HepG2 (cell line): Measurements from ENCODE around the gene MARS2. TPM values are rescaled to one million over a fixed set of nuclear protein-coding genes. Genes with fewer than 3 reads are reported as not detected.

Experiments
- ATAC-seq: fragments of 200-7000 bp; cut with Tn5 transposase; 3 replicates; pipeline ENCODE4 v1.9.1; 2020; ENCODE audit warnings: mild to moderate bottlenecking, moderate library complexity
- BruUV-seq: library from RNA; stranded (reverse); fragments of 400-500 nt; replicated peaks from 2 replicates; lab custom pipeline; 2021; lab: Mats Ljungman, UMichigan
- CTCF ChIA-PET: fragments of 300-600 bp; formaldehyde crosslinking; extraction: SDS; loops from one replicate; lab custom pipeline; 2021; ENCODE audit warnings: low total read pairs, inconsistent platforms, low intra/inter-chr PET ratio; lab: Yijun Ruan, JAX
- POLR2A ChIA-PET: fragments of 350-600 bp; sonication (Branson Sonifier 250); formaldehyde crosslinking; loops from one replicate; lab custom pipeline; 2020; ENCODE audit warnings: antibody characterized with exemption, inconsistent platforms; lab: Yijun Ruan, JAX
- DNase-seq: peaks from one replicate; pipeline ENCODE4 v3.0.0-alpha.2; 2015; ENCODE audit warnings: low spot score
- FAIRE-seq: peaks from 3 replicates; lab custom pipeline; 2011; peaks lifted over from hg19 to GRCh38; lab: Jason Lieb, UNC
- H2AFZ ChIP-seq: one replicate; pipeline ENCODE4 v1.6.1; 2011; ENCODE audit warnings: low read length, inconsistent platforms
- H3K27ac ChIP-seq: fragments of 300-600 bp; 3 replicates; pipeline ENCODE4 v1.8.0; 2011; ENCODE audit warnings: mixed run types, mild to moderate bottlenecking, mixed read lengths, low read length, inconsistent platforms; ENCODE audit not compliant: insufficient read depth; ENCODE audit errors: extremely low read length
- H3K27me3 ChIP-seq, 2 experiments: fragments of 200-600 bp in 1 of 2; 2 replicates in 1 of 2; 3 replicates in 1 of 2; pipeline versions ENCODE4 v1.6.0 to v1.8.0; 2011; ENCODE audit warnings: low read length in 2 of 2, mild to moderate bottlenecking in 2 of 2, moderate library complexity in 2 of 2, inconsistent platforms in 1 of 2; ENCODE audit not compliant: insufficient read depth in 2 of 2, control insufficient read depth in 1 of 2
- H3K36me3 ChIP-seq, 2 experiments: fragments of 200-600 bp in 1 of 2; replicated peaks in 1 of 2; 2 replicates in 1 of 2; 3 replicates in 1 of 2; pipeline versions ENCODE4 v1.5.1 to v1.8.0; 2011; ENCODE audit warnings: low read length in 2 of 2, inconsistent platforms in 1 of 2; ENCODE audit not compliant: insufficient read depth in 2 of 2, control insufficient read depth in 1 of 2
- H3K4me1 ChIP-seq: 2 replicates; pipeline ENCODE4 v1.5.1; 2012; ENCODE audit warnings: low read length, inconsistent platforms; ENCODE audit not compliant: insufficient read depth
- H3K4me2 ChIP-seq: 2 replicates; pipeline ENCODE4 v1.6.0; 2011; ENCODE audit warnings: low read depth, low read length, inconsistent platforms
- H3K4me3 ChIP-seq, 3 experiments: fragments of 200-600 bp in 1 of 3; sonication (generic), shearing (Covaris generic) in 1 of 3; replicated peaks in 1 of 3; 2 replicates each; pipeline ENCODE4 v1.5.1; 2011 to 2016; ENCODE audit warnings: low read length in 3 of 3, inconsistent platforms in 2 of 3, low read depth in 2 of 3, mild to moderate bottlenecking in 2 of 3, control low read depth in 1 of 3, mixed read lengths in 1 of 3; ENCODE audit not compliant: insufficient read depth in 1 of 3
- H3K79me2 ChIP-seq: one replicate; pipeline ENCODE4 v1.6.1; 2011; ENCODE audit warnings: low read length, inconsistent platforms; ENCODE audit not compliant: insufficient read depth
- H3K9ac ChIP-seq: 2 replicates; pipeline ENCODE4 v1.6.0; 2011; ENCODE audit warnings: mild to moderate bottlenecking, low read depth, low read length, inconsistent platforms; ENCODE audit not compliant: insufficient read depth
- H3K9me3 ChIP-seq: 2 replicates; pipeline ENCODE4 v1.5.1; 2012; ENCODE audit warnings: mild to moderate bottlenecking, low read length
- H4K20me1 ChIP-seq: 2 replicates; pipeline ENCODE4 v1.6.0; 2011; ENCODE audit warnings: inconsistent platforms, mild to moderate bottlenecking, low read length, moderate library complexity; ENCODE audit not compliant: insufficient read depth
- CEBPB ChIP-seq: IDR thresholded peaks from 2 replicates; pipeline ENCODE4 v1.6.1; 2011; ENCODE audit warnings: low read depth, low read length, improper control_type of control experiment, borderline replicate concordance
- CEBPG ChIP-seq: IDR thresholded peaks from 2 replicates; pipeline ENCODE4 v1.6.1; 2016
- FOXP1 ChIP-seq, 2 experiments: fragments of 450-650 bp in 1 of 2; IDR thresholded peaks; 2 replicates each; pipeline ENCODE4 v1.6.1; 2017 to 2018; ENCODE audit warnings: antibody characterized with exemption in 1 of 2
- MIXL1 ChIP-seq: IDR thresholded peaks from 2 replicates; pipeline ENCODE4 v1.6.1; 2016
- RCOR2 ChIP-seq: IDR thresholded peaks from 2 replicates; pipeline ENCODE4 v1.6.1; 2016; ENCODE audit warnings: missing biosample characterization, missing genetic modification reagents
- ZC3H4 ChIP-seq: sonication (generic); formaldehyde crosslinking; IDR thresholded peaks from 2 replicates; pipeline ENCODE4 v1.4.0; 2020; ENCODE audit warnings: missing genetic modification reagents, borderline replicate concordance
- ZNF136 ChIP-seq: sonication (generic); formaldehyde crosslinking; IDR thresholded peaks from 2 replicates; pipeline ENCODE4 v1.8.1; 2022; ENCODE audit warnings: low read depth, mild to moderate bottlenecking, moderate library complexity, missing genetic modification reagents
- ZSCAN22 ChIP-seq: sonication (generic); formaldehyde crosslinking; IDR thresholded peaks from 2 replicates; pipeline ENCODE4 v1.4.0; 2020; ENCODE audit warnings: mild to moderate bottlenecking, missing genetic modification reagents
- WGBS: methylation state at CpG from one replicate; pipeline ENCODE4 v1.1.6; 2017; ENCODE audit warnings: low lambda C conversion rate; 5-methylcytosine and 5-hydroxymethylcytosine counted together
- in situ Hi-C: cut with HindIII; loops from 2 replicates; pipeline ENCODE4 v1.10.0; 2017; ENCODE audit warnings: low pct_unique_long_range_greater_than_20kb; ENCODE audit not compliant: extremely low pct_ligation_motif_present
- intact Hi-C: fragments of 100-400 bp; cut with micrococcal nuclease; formaldehyde crosslinking; loops from one replicate; pipeline ENCODE4 v1.10.0; 2022; ENCODE audit not compliant: unreplicated experiment
- polyA plus RNA-seq, 8 experiments: library from polyadenylated mRNA; depleted of rRNA in 3 of 8; stranded (reverse) in 7 of 8; unstranded in 1 of 8; fragments of >200 nt; fragmentation: Illumina TruSeq in 4 of 8; extraction: Trizol in 4 of 8; gene quantifications; 2 replicates each; pipeline versions ENCODE4 v1.2.1 to v1.2.3, GENCODE V29; 2011 to 2016; ENCODE audit warnings: low read depth in 4 of 8, missing spikeins in 1 of 8, mixed read lengths in 1 of 8; ENCODE audit not compliant: insufficient read depth in 1 of 8
- total RNA-seq, 5 experiments: library from RNA; depleted of rRNA; stranded (reverse); fragments of >200 nt; fragmentation: Illumina TruSeq; extraction: Trizol; gene quantifications; 2 replicates each; pipeline ENCODE4 v1.2.3, GENCODE V29; 2016; ENCODE audit warnings: low read depth in 1 of 5
- TF ChIP-seq, protein P1 (sequence below): sonication (generic); formaldehyde crosslinking; IDR thresholded peaks from 2 replicates; pipeline ENCODE4 v1.8.1; 2023; ENCODE audit warnings: mild to moderate bottlenecking, missing genetic modification reagents, borderline replicate concordance
- TF ChIP-seq, protein P2 (sequence below): sonication (generic); formaldehyde crosslinking; IDR thresholded peaks from 2 replicates; pipeline ENCODE4 v1.8.1; 2023; ENCODE audit warnings: mild to moderate bottlenecking, moderate library complexity, missing genetic modification reagents
- TF ChIP-seq, protein P3 (sequence below): sonication (generic); formaldehyde crosslinking; IDR thresholded peaks from 2 replicates; pipeline ENCODE4 v1.5.0; 2020; ENCODE audit warnings: missing genetic modification reagents

Gene MARS2
- total and polyA plus RNA-seq, 2 of the 13 experiments (the other 11 are each of a cell fraction or from before 2014, with no cell fraction given): 6.9 to 16.2 TPM

DNA sequence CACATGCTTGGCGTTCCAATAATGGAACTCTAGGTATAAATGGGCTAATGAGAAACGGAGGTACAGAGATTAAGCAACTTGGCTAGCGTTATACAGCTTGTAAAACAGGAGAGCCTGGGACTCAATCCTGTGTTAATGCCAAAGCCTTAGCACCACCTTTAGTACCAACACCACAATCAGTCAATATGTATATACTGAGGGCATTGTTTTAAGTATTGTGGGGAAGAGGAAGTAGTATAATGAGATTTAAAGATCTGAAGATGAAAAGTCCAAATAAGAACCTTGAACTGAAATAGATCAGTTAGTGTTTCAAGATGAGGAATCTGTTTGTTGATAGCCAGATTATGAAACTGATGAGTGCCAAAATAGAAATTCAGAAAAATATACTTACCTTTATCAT is 8.1 kb downstream of the MARS2 start (continued):
- TF ChIP-seq ZNF136 (CRISPR knock-in tag) (no peak), ZSCAN22 (no peak), CEBPG (CRISPR knock-in tag) (0 out of 2 replicates have a peak, but pooled peaks have one; percentile 9), MIXL1 (CRISPR knock-in tag) (peak; percentile 86; the same call in 1 of the 2 replicates), FOXP1 (IDR thresholded peaks at IDR 0.05) (no peak), FOXP1 (CRISPR knock-in tag; IDR thresholded peaks at IDR 0.05) (peak; percentile 23; the same call in 1 of the 2 replicates), RCOR2 (CRISPR knock-in tag) (0 out of 2 replicates have a peak, but pooled peaks have one; percentile 17), ZC3H4 (CRISPR knock-in tag) (no peak)
- TF ChIP-seq, protein P1, sequence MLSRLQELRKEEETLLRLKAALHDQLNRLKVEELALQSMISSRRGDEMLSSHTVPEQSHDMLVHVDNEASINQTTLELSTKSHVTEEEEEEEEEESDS (CRISPR knock-in tag): no peak
- TF ChIP-seq, protein P2, sequence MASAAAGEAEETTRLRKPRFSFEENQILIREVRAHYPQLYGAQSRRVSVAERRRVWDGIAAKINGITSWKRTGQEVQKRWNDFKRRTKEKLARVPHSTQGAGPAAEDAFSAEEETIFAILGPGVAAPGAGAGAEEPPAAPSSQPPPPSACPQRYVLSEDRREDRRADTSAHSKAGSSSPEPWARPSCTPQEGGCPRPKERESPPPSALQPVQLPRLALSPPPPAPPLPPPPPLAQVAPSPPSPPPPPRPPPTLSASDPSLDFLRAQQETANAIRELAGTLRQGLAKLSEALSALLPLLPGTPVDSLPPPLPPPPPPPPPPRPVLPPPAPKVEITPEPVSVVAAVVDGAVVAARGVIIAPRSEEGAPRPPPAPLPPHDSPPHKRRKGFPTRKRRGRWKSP (CRISPR knock-in tag): no peak

DNA sequence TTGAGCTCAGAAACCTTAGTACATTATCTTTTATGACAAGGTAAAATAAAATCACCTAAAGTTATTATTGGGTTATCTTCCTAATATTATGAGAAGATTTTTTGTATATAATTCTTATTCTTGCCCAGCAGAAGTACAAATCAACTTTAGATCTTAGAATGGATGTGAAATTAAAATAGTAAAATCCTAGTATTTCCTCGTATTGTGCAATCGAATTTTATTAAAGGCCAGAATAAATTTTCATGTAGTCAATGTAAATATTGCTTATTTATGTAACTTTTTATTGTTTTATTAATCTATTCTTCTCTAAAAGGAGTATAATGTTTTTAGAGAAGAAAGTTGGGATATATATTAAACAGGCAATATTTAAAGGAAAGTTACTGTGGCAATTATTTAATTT is 12.7 kb downstream of the MARS2 start:
- no peak overlapping the region for H3K4me3 ChIP-seq
- H3K27me3 ChIP-seq: no peaks in the 10 kb centered on the region
- ATAC-seq: no peak
- H3K79me2 ChIP-seq: no peaks in the 10 kb centered on the region
- ChIA-PET POLR2A (no interaction called here), CTCF (no interaction called here)
- TF ChIP-seq, protein P3, sequence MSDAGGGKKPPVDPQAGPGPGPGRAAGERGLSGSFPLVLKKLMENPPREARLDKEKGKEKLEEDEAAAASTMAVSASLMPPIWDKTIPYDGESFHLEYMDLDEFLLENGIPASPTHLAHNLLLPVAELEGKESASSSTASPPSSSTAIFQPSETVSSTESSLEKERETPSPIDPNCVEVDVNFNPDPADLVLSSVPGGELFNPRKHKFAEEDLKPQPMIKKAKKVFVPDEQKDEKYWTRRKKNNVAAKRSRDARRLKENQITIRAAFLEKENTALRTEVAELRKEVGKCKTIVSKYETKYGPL (CRISPR knock-in tag): no peak
- TF ChIP-seq CEBPB: peak; percentile 85
- 74% methylated on average over 2 of the region's 2 CpGs for WGBS
- no TSS peak for BruUV-seq
- no peak overlapping the region for H3K27ac ChIP-seq
- no peaks in the 10 kb centered on the region for H4K20me1 ChIP-seq
- peaks cover 7% of the 10 kb centered on the region for H3K4me1 ChIP-seq
- no peak for FAIRE-seq
- intact Hi-C loops (no loop called here), in situ Hi-C loops (no loop called here)
- H3K9ac ChIP-seq: no peak overlapping the region
- DNase-seq: no peak
- no peak overlapping the region for H3K4me2 ChIP-seq
- no peaks in the 10 kb centered on the region for H3K9me3 ChIP-seq
- H3K36me3 ChIP-seq: no peaks in the 10 kb centered on the region
- no peak overlapping the region for H2AFZ ChIP-seq
